Measurements from ENCODE around the gene LIPC.

GRCh38 chr15:58566029-58566428 lies 134.2 kb downstream of the LIPC start:
- TF ChIP-seq, protein P1, sequence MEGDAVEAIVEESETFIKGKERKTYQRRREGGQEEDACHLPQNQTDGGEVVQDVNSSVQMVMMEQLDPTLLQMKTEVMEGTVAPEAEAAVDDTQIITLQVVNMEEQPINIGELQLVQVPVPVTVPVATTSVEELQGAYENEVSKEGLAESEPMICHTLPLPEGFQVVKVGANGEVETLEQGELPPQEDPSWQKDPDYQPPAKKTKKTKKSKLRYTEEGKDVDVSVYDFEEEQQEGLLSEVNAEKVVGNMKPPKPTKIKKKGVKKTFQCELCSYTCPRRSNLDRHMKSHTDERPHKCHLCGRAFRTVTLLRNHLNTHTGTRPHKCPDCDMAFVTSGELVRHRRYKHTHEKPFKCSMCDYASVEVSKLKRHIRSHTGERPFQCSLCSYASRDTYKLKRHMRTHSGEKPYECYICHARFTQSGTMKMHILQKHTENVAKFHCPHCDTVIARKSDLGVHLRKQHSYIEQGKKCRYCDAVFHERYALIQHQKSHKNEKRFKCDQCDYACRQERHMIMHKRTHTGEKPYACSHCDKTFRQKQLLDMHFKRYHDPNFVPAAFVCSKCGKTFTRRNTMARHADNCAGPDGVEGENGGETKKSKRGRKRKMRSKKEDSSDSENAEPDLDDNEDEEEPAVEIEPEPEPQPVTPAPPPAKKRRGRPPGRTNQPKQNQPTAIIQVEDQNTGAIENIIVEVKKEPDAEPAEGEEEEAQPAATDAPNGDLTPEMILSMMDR (IDR thresholded peaks at IDR 0.05), result no peak
- no peak for TF ChIP-seq POLR2A (IDR thresholded peaks at IDR 0.05)

All from thyroid gland (tissue), 4 donors.